Gastroesophageal sphincter (tissue), 4 donors: ENCODE data around the gene BSPRY. TPM values are rescaled to one million over a fixed set of nuclear protein-coding genes. Genes with fewer than 3 reads are reported as not detected.

Experiments
- ATAC-seq: fragments of 150-250 bp; one replicate; pipeline ENCODE4 v1.9.1; 2016; ENCODE audit warnings: mild to moderate bottlenecking, moderate library complexity
- H3K27ac ChIP-seq, 4 donors: fragments of 200-600 bp; sonication (generic) in 3 of 4; 1 replicate in 3 of 4; 2 replicates in 1 of 4; pipeline ENCODE4 v1.5.1; 2016 to 2019
- H3K27me3 ChIP-seq: fragments of 200-600 bp; sonication (generic); one replicate; pipeline ENCODE4 v1.5.1; 2019
- H3K36me3 ChIP-seq, 2 donors: fragments of 200-600 bp; sonication (generic); one replicate each; pipeline ENCODE4 v1.5.1; 2019; ENCODE audit warnings: control low read depth in 1 of 2
- H3K4me1 ChIP-seq, 3 donors: fragments of 200-600 bp; sonication (generic); 1 replicate in 2 of 3; 2 replicates in 1 of 3; pipeline ENCODE4 v1.5.1; 2016 to 2019; ENCODE audit warnings: control low read depth in 2 of 3
- H3K4me3 ChIP-seq, 2 donors: fragments of 200-600 bp; sonication (generic); one replicate each; pipeline ENCODE4 v1.5.1; 2019; ENCODE audit warnings: mild to moderate bottlenecking in 1 of 2, moderate library complexity in 1 of 2
- H3K9me3 ChIP-seq, 3 donors: fragments of 200-600 bp; sonication (generic); one replicate each; pipeline ENCODE4 v1.5.1; 2017 to 2019; ENCODE audit warnings: control low read depth in 2 of 3
- EP300 ChIP-seq: sonication (generic); formaldehyde crosslinking; IDR thresholded peaks from one replicate; pipeline ENCODE4 v1.6.1; 2017; ENCODE audit warnings: antibody characterized with exemption, mild to moderate bottlenecking
- POLR2A ChIP-seq, 2 donors: fragments of 450-650 bp; IDR thresholded peaks; one replicate each; pipeline ENCODE4 v1.6.1; 2017; ENCODE audit warnings: antibody characterized with exemption in 2 of 2, mild to moderate bottlenecking in 2 of 2, moderate library complexity in 1 of 2
- POLR2AphosphoS5 ChIP-seq: sonication (generic); formaldehyde crosslinking; IDR thresholded peaks from one replicate; pipeline ENCODE4 v1.6.1; 2017; ENCODE audit warnings: antibody characterized with exemption
- WGBS, 2 donors: methylation state at CpG; one replicate each; pipeline ENCODE4 v1.1.5; 2018; ENCODE audit warnings: low coverage in 1 of 2; 5-methylcytosine and 5-hydroxymethylcytosine counted together
- total RNA-seq, 4 donors: library from RNA; depleted of rRNA; stranded (reverse); fragments of >200 nt; gene quantifications; one replicate each; pipeline ENCODE4 v1.1.0, GENCODE V29; 2016
- TF ChIP-seq, protein P1 (sequence below), 4 experiments: fragments of 200-600 bp in 2 of 4; fragments of 450-650 bp in 2 of 4; sonication (generic) in 1 of 4; IDR thresholded peaks; one replicate each; pipeline ENCODE4 v1.5.1; 2017 to 2019; ENCODE audit warnings: antibody characterized with exemption in 4 of 4, mild to moderate bottlenecking in 2 of 4, moderate library complexity in 2 of 4

The BSPRY gene
- total RNA-seq, 4 donors from 2014 or later: 0.16 to 4.0 (median 0.36) TPM

DNA sequence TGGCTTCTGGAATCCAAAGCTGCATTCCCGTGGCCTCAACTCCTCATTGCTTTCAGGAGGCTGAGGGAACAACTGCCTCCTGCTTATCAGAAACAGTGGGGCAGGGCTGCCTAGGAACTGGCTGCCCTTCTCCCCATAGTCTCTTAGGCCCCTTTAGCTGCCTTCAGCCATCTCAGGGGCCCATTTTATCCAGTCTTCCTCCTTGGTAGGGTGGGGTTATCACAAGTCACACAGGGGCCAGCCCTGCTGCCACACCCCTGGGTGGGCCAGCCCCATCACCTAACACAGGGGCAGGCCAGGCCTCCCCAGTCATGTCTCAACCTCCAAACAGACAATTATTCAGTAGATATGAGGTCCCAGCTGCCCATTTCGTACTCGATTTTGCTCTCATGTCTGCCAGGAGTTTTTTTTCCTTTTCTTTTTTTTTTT lies 47.9 kb downstream of the BSPRY start:
- no peak for ATAC-seq
- Histone ChIP-seq H3K36me3 (peaks cover 0 to 33% of the 10 kb centered on the region in 2 donors), H3K4me1 (peaks cover 0 to 26% (median 15%) of the 10 kb centered on the region in 3 donors), H3K4me3 (no peak overlapping the region), H3K9me3 (no peaks in the 10 kb centered on the region), H3K27ac (no peak overlapping the region), H3K27me3 (no peaks in the 10 kb centered on the region)
- TF ChIP-seq, protein P1, sequence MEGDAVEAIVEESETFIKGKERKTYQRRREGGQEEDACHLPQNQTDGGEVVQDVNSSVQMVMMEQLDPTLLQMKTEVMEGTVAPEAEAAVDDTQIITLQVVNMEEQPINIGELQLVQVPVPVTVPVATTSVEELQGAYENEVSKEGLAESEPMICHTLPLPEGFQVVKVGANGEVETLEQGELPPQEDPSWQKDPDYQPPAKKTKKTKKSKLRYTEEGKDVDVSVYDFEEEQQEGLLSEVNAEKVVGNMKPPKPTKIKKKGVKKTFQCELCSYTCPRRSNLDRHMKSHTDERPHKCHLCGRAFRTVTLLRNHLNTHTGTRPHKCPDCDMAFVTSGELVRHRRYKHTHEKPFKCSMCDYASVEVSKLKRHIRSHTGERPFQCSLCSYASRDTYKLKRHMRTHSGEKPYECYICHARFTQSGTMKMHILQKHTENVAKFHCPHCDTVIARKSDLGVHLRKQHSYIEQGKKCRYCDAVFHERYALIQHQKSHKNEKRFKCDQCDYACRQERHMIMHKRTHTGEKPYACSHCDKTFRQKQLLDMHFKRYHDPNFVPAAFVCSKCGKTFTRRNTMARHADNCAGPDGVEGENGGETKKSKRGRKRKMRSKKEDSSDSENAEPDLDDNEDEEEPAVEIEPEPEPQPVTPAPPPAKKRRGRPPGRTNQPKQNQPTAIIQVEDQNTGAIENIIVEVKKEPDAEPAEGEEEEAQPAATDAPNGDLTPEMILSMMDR (IDR thresholded peaks at IDR 0.05): no peak
- WGBS, 2 donors: 67% methylated on average over 2 of the region's 3 CpGs; no CpG with 5 or more reads in 1 of the 2 donors

DNA sequence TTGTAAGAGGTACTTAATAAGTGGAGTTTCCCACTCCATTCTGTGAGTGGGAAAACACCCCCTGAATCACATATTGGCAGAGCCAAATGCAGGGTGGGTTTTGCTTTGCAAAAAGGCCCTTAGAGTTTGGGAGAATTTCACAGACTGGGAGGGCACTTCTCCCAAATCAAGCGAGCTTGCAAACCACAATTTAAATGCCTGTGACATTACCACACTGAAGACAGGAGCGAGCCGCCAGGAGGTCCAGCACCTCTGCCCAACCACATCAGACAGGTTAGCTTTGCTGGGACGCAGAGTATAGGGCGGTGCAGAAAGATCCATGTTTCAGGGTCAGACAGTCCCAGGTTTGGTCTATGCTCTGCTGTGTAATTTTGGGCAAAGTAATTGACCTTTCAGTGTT lies 49.5 kb downstream of the BSPRY start:
- Histone ChIP-seq H3K36me3 (peaks cover 0 to 17% of the 10 kb centered on the region in 2 donors), H3K27me3 (no peaks in the 10 kb centered on the region), H3K27ac (no peak overlapping the region), H3K9me3 (no peaks in the 10 kb centered on the region), H3K4me3 (no peak overlapping the region), H3K4me1 (peaks cover 0 to 26% (median 15%) of the 10 kb centered on the region in 3 donors)
- 86 to 100% methylated on average over 1 to 5 of the region's 5 CpGs for WGBS, 2 donors
- TF ChIP-seq EP300: no peak
- no peak for TF ChIP-seq POLR2AphosphoS5
- TF ChIP-seq POLR2A (IDR thresholded peaks at IDR 0.05): no peak
- TF ChIP-seq, protein P1 (IDR thresholded peaks at IDR 0.05): no peak
- no peak for ATAC-seq

DNA sequence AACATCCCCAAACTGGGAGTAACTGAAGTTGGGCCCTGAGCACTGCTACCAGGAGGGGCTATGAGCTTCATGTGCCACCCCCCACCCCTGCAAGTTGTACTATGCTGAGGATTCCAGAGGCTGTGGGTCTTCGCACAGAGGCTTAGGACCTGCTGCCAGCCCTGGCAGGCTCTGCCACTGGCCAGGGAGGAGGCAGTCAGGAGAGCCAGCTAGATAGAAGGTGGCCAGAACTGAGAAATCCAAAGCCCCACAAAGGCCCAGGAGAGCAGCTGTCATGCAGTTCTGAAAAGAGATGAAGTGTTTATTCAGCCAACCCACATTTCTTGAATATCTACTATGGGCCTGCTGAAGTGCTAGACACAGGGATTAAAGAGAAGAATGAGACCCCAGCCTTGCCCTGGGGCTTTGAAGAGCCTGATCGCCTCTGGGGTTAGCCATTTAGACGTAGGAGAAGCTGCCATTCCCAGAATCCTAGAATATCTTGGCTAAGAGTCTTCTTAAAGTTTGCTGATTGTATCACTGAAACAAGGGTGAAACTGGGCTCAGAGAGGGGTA lies 50.4 kb downstream of the BSPRY start:
- no peak for TF ChIP-seq POLR2A (IDR thresholded peaks at IDR 0.05)
- TF ChIP-seq, protein P1 (IDR thresholded peaks at IDR 0.05): no peak
- no peak for TF ChIP-seq EP300
- no peak for TF ChIP-seq POLR2AphosphoS5
- Histone ChIP-seq H3K9me3 (no peaks in the 10 kb centered on the region), H3K4me1 (peaks cover 0 to 26% (median 15%) of the 10 kb centered on the region in 3 donors), H3K27ac (no peak overlapping the region), H3K36me3 (peaks cover 0 to 9% of the 10 kb centered on the region in 2 donors), H3K27me3 (no peaks in the 10 kb centered on the region), H3K4me3 (no peak overlapping the region)
- 100% methylated on average over 2 of the region's 3 CpGs; no CpG with 5 or more reads in 1 of the 2 donors for WGBS, 2 donors
- no peak for ATAC-seq

DNA sequence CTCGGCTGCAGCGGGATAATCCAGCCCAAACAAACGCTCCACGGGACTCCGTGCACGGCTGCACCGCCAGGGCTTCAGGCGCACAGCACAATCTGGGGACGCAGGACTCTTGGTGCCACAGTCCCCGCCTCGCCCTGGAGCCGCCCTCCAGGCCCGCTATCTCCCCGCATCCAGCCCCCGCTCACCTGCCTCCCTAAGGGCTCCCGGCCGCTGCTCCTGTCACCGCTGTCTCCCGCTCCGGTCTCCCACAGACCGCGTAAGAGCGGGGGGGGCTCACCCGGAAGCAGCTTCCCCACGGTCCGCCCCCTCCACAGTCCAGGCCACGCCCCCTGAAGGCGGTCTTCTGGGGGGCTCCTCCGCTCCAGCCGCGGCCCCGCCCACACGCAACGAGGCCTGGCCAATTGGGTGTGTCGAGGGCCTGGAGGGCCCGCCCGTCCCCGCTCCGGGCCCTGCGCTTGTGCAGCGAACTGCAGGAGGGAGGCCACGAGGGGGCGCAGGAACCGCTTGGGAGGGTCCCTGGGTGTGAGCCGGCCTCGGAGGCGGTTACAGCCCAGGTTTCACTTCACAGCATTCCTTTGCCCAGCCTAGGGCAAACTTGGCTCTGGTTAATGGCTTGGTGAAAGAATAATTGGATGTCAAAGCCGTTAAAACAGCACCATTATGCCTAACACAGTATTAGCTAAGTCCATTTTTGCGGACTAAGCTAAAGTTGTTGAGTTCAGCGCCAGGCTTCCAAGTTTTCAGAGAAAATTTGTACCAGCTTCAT lies 51.9 kb downstream of the BSPRY start, which contains the start of gene ALAD:
Gene ALAD, minus strand, starts transcription at position 258 of the 766 bp plus-strand sequence. CDS start 7,725 bp downstream, outside the sequence.
- 24% methylated on average over 4 to 5 of the region's 50 CpGs for WGBS, 2 donors
- peaks cover 0 to 26% (median 15%) of the 10 kb centered on the region in 3 donors for H3K4me1 ChIP-seq
- no peak for TF ChIP-seq EP300
- peak; percentile 58 for TF ChIP-seq POLR2AphosphoS5
- TF ChIP-seq, protein P1 (IDR thresholded peaks at IDR 0.05): peak in 3 of 4 experiments; percentile 95 to 96 (median 95)
- TF ChIP-seq POLR2A (IDR thresholded peaks at IDR 0.05): peak in 1 of 2 donors; percentile 34

More for the DNA sequence above, 51.9 kb downstream of the BSPRY start, which contains the start of gene ALAD:
- H3K36me3 ChIP-seq: peaks cover 0 to 9% of the 10 kb centered on the region in 2 donors
- ATAC-seq: peak; percentile 99
- H3K27ac ChIP-seq: peak within 1 kb of the TSS; percentile 44 to 83 (median 80)
- no peaks in the 10 kb centered on the region for H3K9me3 ChIP-seq
- no peaks in the 10 kb centered on the region for H3K27me3 ChIP-seq
- H3K4me3 ChIP-seq: peak within 1 kb of the TSS; percentile 75 to 88
